Cerebellar nuclear complex (tissue), 1 donor: ENCODE results near the gene FBXO4.

ENCODE experiments used
- DNase-seq, 2 experiments: peaks; one replicate each; lab custom pipeline; 2025; lab: John Stamatoyannopoulos, UW

Gene FBXO4

GRCh38 chr5:41924872-41925554, at the start of gene FBXO4:
Gene FBXO4, plus strand, starts transcription at chr5:41925281. Its CDS starts 29 bp downstream, at chr5:41925310.
- DNase-seq = peak in 1 of 2 experiments; percentile 7

- DNase-seq = no peak
These were observed 48.4 kb upstream of the FBXO4 start for GRCh38 chr5:41876678-41877077.

- no peak for DNase-seq
These were observed 47.7 kb upstream of the FBXO4 start for GRCh38 chr5:41877408-41877807.

GRCh38 chr5:41878173-41878572, 46.9 kb upstream of the FBXO4 start:
- no peak for DNase-seq

- no peak for DNase-seq
These were observed 46.2 kb upstream of the FBXO4 start for GRCh38 chr5:41878643-41879478.

- no peak for DNase-seq
These were observed 42.3 kb upstream of the FBXO4 start for GRCh38 chr5:41882765-41883164.

GRCh38 chr5:41883243-41883642, 41.8 kb upstream of the FBXO4 start:
- DNase-seq = no peak

- DNase-seq = no peak
These were observed 41.1 kb upstream of the FBXO4 start for GRCh38 chr5:41883936-41884335.

GRCh38 chr5:41885286-41885685, 39.8 kb upstream of the FBXO4 start:
- DNase-seq = no peak

GRCh38 chr5:41891066-41891707, 33.9 kb upstream of the FBXO4 start:
- no peak for DNase-seq

GRCh38 chr5:41892031-41892430, 33.0 kb upstream of the FBXO4 start:
- no peak for DNase-seq

- DNase-seq = no peak
These were observed 31.8 kb upstream of the FBXO4 start for GRCh38 chr5:41893074-41893851.

- no peak for DNase-seq
These were observed 28.9 kb upstream of the FBXO4 start for GRCh38 chr5:41896230-41896629.

- DNase-seq = no peak
These were observed 21.6 kb upstream of the FBXO4 start for GRCh38 chr5:41903382-41903891.

- DNase-seq = peak; percentile 99 to 100
These were observed 20.9 kb upstream of the FBXO4 start, which contains the start of gene RIMOC1 for GRCh38 chr5:41903892-41904799. Gene RIMOC1, plus strand, starts transcription at chr5:41904344. Its CDS starts 24 bp downstream, at chr5:41904368.

GRCh38 chr5:41906151-41906550, 18.9 kb upstream of the FBXO4 start:
- no peak for DNase-seq

GRCh38 chr5:41908374-41909079, 16.6 kb upstream of the FBXO4 start:
- no peak for DNase-seq

- no peak for DNase-seq
These were observed 7.0 kb upstream of the FBXO4 start for GRCh38 chr5:41918105-41918504.

- DNase-seq = no peak
These were observed 3.9 kb upstream of the FBXO4 start for GRCh38 chr5:41921166-41921565.

- no peak for DNase-seq
These were observed 3.2 kb upstream of the FBXO4 start for GRCh38 chr5:41921874-41922273.
